Measurements from ENCODE around the gene ZNF547.

The ZNF547 gene

DNA sequence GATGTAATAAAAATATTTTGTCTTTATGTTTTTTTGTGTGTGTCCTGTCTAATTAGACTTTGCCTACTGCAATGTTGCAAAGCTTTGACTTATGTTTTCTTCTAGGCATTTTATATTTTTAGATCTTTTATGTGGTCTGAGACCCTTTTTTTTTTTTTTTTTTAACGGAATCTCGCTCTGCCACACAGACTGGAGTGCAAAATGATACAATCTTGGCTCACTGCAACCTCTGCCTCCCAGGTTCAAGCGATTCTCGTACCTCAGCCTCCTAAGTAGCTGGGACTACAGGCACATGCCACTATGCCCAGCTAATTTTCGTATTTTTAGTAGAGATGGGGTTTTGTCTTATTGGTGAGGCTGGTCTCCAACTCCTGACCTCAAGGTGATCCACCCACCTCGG lies 20.8 kb upstream of the ZNF547 start:
- TF ChIP-seq, protein P1, sequence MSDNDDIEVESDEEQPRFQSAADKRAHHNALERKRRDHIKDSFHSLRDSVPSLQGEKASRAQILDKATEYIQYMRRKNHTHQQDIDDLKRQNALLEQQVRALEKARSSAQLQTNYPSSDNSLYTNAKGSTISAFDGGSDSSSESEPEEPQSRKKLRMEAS (IDR thresholded peaks at IDR 0.05; ENCODE audit: low read depth, low read length): no peak
- TF ChIP-seq POLR2A (IDR thresholded peaks at IDR 0.05; ENCODE audit: extremely low read depth, insufficient read length): no peak
- TF ChIP-seq, protein P2, sequence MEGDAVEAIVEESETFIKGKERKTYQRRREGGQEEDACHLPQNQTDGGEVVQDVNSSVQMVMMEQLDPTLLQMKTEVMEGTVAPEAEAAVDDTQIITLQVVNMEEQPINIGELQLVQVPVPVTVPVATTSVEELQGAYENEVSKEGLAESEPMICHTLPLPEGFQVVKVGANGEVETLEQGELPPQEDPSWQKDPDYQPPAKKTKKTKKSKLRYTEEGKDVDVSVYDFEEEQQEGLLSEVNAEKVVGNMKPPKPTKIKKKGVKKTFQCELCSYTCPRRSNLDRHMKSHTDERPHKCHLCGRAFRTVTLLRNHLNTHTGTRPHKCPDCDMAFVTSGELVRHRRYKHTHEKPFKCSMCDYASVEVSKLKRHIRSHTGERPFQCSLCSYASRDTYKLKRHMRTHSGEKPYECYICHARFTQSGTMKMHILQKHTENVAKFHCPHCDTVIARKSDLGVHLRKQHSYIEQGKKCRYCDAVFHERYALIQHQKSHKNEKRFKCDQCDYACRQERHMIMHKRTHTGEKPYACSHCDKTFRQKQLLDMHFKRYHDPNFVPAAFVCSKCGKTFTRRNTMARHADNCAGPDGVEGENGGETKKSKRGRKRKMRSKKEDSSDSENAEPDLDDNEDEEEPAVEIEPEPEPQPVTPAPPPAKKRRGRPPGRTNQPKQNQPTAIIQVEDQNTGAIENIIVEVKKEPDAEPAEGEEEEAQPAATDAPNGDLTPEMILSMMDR (IDR thresholded peaks at IDR 0.05; ENCODE audit: low read depth, low read length): no peak
- TF ChIP-seq MYC (IDR thresholded peaks at IDR 0.05; ENCODE audit: low read depth, low read length): no peak
- H3K4me3 ChIP-seq (ENCODE audit: low read depth, low read length): no peak overlapping the region
- no peak for DNase-seq (ENCODE audit: low read depth)

DNA sequence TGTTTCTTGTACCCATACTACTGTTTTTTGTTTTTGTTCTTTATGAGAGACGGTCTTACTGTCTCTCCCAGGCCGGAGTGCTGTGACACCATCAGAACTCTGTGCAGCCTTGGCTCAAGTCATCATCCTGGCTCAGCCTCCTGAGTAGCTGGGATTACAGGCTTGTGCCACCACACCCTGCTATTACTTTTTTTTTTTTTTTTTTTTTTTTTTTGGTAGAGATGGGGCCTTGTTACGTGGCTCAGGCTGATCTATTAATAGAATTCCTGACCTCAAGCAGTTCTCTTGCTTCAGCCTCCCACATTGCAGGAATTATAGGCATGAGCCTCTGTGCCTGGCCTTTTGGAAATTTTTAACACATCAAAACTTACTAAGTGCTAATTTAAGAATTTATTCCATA lies 15.2 kb upstream of the ZNF547 start:
- H3K4me3 ChIP-seq (ENCODE audit: low read depth, low read length): no peak overlapping the region
- TF ChIP-seq POLR2A (IDR thresholded peaks at IDR 0.05; ENCODE audit: extremely low read depth, insufficient read length): no peak
- no peak for TF ChIP-seq MYC (IDR thresholded peaks at IDR 0.05; ENCODE audit: low read depth, low read length)
- TF ChIP-seq, protein P1 (IDR thresholded peaks at IDR 0.05; ENCODE audit: low read depth, low read length): no peak
- TF ChIP-seq, protein P2 (IDR thresholded peaks at IDR 0.05; ENCODE audit: low read depth, low read length): no peak
- DNase-seq (ENCODE audit: low read depth): no peak

DNA sequence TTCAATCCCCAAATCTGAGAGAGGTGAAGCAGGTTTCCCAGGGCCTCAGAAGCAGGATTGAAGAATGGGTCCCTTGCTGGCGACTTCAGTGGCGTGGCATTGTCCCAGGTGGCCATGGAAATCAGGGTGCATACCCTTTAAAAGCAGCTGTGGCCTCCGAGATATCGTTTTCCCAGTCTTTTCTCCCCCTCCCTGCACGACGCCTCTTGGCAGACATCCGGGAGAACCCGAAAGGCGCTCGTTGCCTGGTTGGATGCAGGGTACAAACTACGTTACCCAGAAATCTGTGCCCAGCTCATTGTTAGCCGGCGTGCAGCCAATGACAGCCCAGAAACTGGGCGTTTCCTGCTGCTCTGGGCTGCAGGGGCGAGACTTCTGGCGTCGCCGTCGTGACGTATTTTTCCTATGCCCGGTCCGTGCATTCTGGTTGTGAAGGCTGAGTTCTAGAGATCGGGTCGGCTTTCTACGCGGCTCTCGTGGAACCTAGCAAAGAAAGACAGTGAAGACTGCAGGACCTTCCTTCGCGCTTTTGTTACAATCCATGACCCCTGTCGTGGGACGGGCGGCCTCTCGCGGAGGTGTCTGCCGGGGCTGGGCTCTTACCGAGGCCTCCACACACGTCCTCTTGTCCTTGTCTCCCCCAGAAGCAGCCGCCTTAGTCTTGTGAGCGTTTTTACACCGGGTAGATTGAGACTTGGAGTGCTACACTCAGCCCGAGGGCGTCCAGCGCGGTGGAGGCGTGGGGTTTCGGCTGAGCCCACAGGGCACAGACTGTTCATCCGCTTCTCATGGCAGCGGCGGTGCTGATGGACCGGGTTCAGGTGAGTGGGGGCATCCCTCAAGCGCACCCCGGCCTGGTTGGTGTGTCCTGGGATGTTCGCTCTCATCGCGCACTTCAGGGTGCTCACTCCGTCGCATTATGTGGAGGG lies 12.2 kb upstream of the ZNF547 start, which contains the start of gene ZNF304:
ZNF304 (plus strand) TSS at position 395 of the 929 bp plus-strand sequence; CDS start at position 789, 394 bp downstream.
- DNase-seq (ENCODE audit: low read depth): peak; percentile 91
- TF ChIP-seq, protein P2 (IDR thresholded peaks at IDR 0.05; ENCODE audit: low read depth, low read length): no peak
- TF ChIP-seq POLR2A (IDR thresholded peaks at IDR 0.05; ENCODE audit: extremely low read depth, insufficient read length): peak; percentile 41
- TF ChIP-seq MYC (IDR thresholded peaks at IDR 0.05; ENCODE audit: low read depth, low read length): peak; percentile 38; the same call in 1 of the 2 replicates
- TF ChIP-seq, protein P1 (IDR thresholded peaks at IDR 0.05; ENCODE audit: low read depth, low read length): no peak; the same call in 1 of the 2 replicates
- peak within 1 kb of the TSS; percentile 86 for H3K4me3 ChIP-seq (ENCODE audit: low read depth, low read length)

DNA sequence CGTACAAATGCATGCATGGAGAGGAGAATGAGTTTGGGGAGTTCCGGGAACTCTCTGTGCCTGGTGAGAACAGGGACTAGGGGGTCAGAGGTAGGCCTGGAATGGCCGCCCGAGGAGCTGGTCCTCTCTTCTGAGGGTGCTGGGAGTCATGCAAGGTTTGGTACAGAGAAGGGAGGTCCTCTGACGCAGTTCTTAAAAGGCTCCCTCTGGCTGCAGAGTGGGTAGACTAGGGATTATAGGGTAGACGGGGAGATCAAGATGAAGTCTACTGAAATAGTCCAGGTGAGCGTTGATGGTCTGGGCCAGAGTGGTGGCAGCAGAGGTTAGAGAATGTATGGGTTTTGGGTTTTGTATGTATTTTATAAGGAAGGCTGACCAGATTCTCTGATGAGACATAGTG lies 11.5 kb upstream of the ZNF547 start:
- DNase-seq (ENCODE audit: low read depth): no peak
- peak overlapping the region; percentile 86 for H3K4me3 ChIP-seq (ENCODE audit: low read depth, low read length)
- no peak for TF ChIP-seq MYC (IDR thresholded peaks at IDR 0.05; ENCODE audit: low read depth, low read length)
- TF ChIP-seq POLR2A (IDR thresholded peaks at IDR 0.05; ENCODE audit: extremely low read depth, insufficient read length): no peak
- TF ChIP-seq, protein P1 (IDR thresholded peaks at IDR 0.05; ENCODE audit: low read depth, low read length): no peak
- TF ChIP-seq, protein P2 (IDR thresholded peaks at IDR 0.05; ENCODE audit: low read depth, low read length): no peak

DNA sequence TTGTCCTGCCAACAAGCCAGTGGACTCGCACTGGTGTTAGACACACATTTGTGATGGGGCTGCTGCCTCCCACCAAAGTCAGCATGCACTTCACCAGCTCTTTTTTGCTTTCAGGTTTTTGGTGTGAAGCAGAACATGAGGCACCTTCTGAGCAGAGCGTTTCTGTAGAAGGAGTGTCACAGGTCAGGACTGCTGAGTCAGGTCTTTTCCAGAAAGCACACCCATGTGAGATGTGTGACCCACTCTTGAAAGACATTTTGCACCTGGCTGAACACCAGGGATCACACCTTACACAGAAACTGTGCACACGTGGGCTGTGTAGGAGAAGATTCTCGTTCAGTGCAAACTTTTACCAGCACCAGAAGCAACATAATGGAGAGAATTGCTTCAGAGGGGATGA lies 7.4 kb upstream of the ZNF547 start:
- TF ChIP-seq, protein P1 (IDR thresholded peaks at IDR 0.05; ENCODE audit: low read depth, low read length): no peak
- TF ChIP-seq MYC (IDR thresholded peaks at IDR 0.05; ENCODE audit: low read depth, low read length) (no peak), POLR2A (IDR thresholded peaks at IDR 0.05; ENCODE audit: extremely low read depth, insufficient read length) (no peak)
- TF ChIP-seq, protein P2 (IDR thresholded peaks at IDR 0.05; ENCODE audit: low read depth, low read length): no peak
- H3K4me3 ChIP-seq (ENCODE audit: low read depth, low read length): no peak overlapping the region
- DNase-seq (ENCODE audit: low read depth): no peak
